Measurements from ENCODE around the gene ZBTB2. TPM values are rescaled to one million over a fixed set of nuclear protein-coding genes. Genes with fewer than 3 reads are reported as not detected.

ZBTB2 gene
- total RNA-seq, 2 donors from 2014 or later: 11.4 to 15.2 TPM

- DNase-seq: no peak
- Mint-ChIP-seq H3K4me3 (no peak overlapping the region), H3K36me3 (ENCODE audit: low read depth) (no peaks in the 10 kb centered on the region), H3K4me1 (no peaks in the 10 kb centered on the region), H3K27me3 (ENCODE audit: insufficient read depth) (no peaks in the 10 kb centered on the region), H3K27ac (no peak overlapping the region), H3K9me3 (no peaks in the 10 kb centered on the region)
- no peak overlapping the region for H3K4me3 ChIP-seq (ENCODE audit: low read length)
- no peak overlapping the region for H3K27ac ChIP-seq (ENCODE audit: low read depth, low read length)
- TF ChIP-seq CTCF (conservative IDR thresholded peaks at IDR 0.05): no peak
- no peaks in the 10 kb centered on the region for H3K27me3 ChIP-seq (ENCODE audit: control insufficient read depth, insufficient read depth, low read length, poor library complexity, severe bottlenecking)
- no peaks in the 10 kb centered on the region for H3K4me1 ChIP-seq (ENCODE audit: control insufficient read depth, insufficient read depth, low read length)
- 95 to 97% methylated on average over 41 to 52 of the region's 52 CpGs for WGBS, 2 experiments (ENCODE audit: insufficient coverage in 1 of 2, insufficient read length in 1 of 2)
- H3K36me3 ChIP-seq (ENCODE audit: control insufficient read depth, insufficient read depth, low read length): no peaks in the 10 kb centered on the region
- no peak overlapping the region for H3K9ac ChIP-seq (ENCODE audit: extremely low read depth, low read length, poor library complexity, severe bottlenecking)
- H3K9me3 ChIP-seq (ENCODE audit: control insufficient read depth, low read length): no peaks in the 10 kb centered on the region
Observed at GRCh38 chr6:151341476-151342195, 49.7 kb downstream of the ZBTB2 start.

- 93 to 97% methylated on average over 11 to 12 of the region's 15 CpGs for WGBS, 2 experiments (ENCODE audit: insufficient coverage in 1 of 2, insufficient read length in 1 of 2)
- Mint-ChIP-seq H3K27ac (no peak overlapping the region), H3K4me1 (no peaks in the 10 kb centered on the region)
Observed at GRCh38 chr6:151340219-151340978, 51.0 kb downstream of the ZBTB2 start.

GRCh38 chr6:151339369-151339768 is 52.0 kb downstream of the ZBTB2 start:
- Mint-ChIP-seq H3K4me1 (no peaks in the 10 kb centered on the region), H3K9me3 (no peaks in the 10 kb centered on the region), H3K4me3 (no peak overlapping the region), H3K36me3 (ENCODE audit: low read depth) (peaks cover 5% of the 10 kb centered on the region), H3K27me3 (ENCODE audit: insufficient read depth) (no peaks in the 10 kb centered on the region), H3K27ac (no peak overlapping the region)
- Histone ChIP-seq H3K27me3 (ENCODE audit: control insufficient read depth, insufficient read depth, low read length, poor library complexity, severe bottlenecking) (no peaks in the 10 kb centered on the region), H3K4me3 (ENCODE audit: low read length) (no peak overlapping the region), H3K4me1 (ENCODE audit: control insufficient read depth, insufficient read depth, low read length) (no peaks in the 10 kb centered on the region), H3K9me3 (ENCODE audit: control insufficient read depth, low read length) (no peaks in the 10 kb centered on the region), H3K9ac (ENCODE audit: extremely low read depth, low read length, poor library complexity, severe bottlenecking) (no peak overlapping the region), H3K27ac (ENCODE audit: low read depth, low read length) (no peak overlapping the region), H3K36me3 (ENCODE audit: control insufficient read depth, insufficient read depth, low read length) (no peaks in the 10 kb centered on the region)
- DNase-seq: no peak
- 70 to 90% methylated on average over 2 to 4 of the region's 4 CpGs for WGBS, 2 experiments (ENCODE audit: insufficient coverage in 1 of 2, insufficient read length in 1 of 2)
- TF ChIP-seq CTCF (conservative IDR thresholded peaks at IDR 0.05): no peak

More at GRCh38 chr6:151340219-151340978, 51.0 kb downstream of the ZBTB2 start:
- no peak for TF ChIP-seq CTCF (conservative IDR thresholded peaks at IDR 0.05)
- H3K9ac ChIP-seq (ENCODE audit: extremely low read depth, low read length, poor library complexity, severe bottlenecking): no peak overlapping the region
- no peaks in the 10 kb centered on the region for H3K36me3 ChIP-seq (ENCODE audit: control insufficient read depth, insufficient read depth, low read length)
- no peaks in the 10 kb centered on the region for H3K27me3 Mint-ChIP-seq (ENCODE audit: insufficient read depth)
- no peak overlapping the region for H3K4me3 Mint-ChIP-seq
- peaks cover 5% of the 10 kb centered on the region for H3K36me3 Mint-ChIP-seq (ENCODE audit: low read depth)
- no peak for DNase-seq
- H3K4me3 ChIP-seq (ENCODE audit: low read length): no peak overlapping the region
- H3K27ac ChIP-seq (ENCODE audit: low read depth, low read length): no peak overlapping the region
- H3K4me1 ChIP-seq (ENCODE audit: control insufficient read depth, insufficient read depth, low read length): no peaks in the 10 kb centered on the region
- no peaks in the 10 kb centered on the region for H3K9me3 ChIP-seq (ENCODE audit: control insufficient read depth, low read length)
- no peaks in the 10 kb centered on the region for H3K9me3 Mint-ChIP-seq
- H3K27me3 ChIP-seq (ENCODE audit: control insufficient read depth, insufficient read depth, low read length, poor library complexity, severe bottlenecking): no peaks in the 10 kb centered on the region

Data from endodermal cell (in vitro differentiated cells).